K562 (cell line): Measurements from ENCODE around the gene CPVL. TPM values are rescaled to one million over a fixed set of nuclear protein-coding genes. Genes with fewer than 3 reads are reported as not detected.

ENCODE experiments used
- ATAC-seq: fragments of 200-7000 bp; cut with Tn5 transposase; 3 replicates; pipeline ENCODE4 v1.9.1; 2020; ENCODE audit warnings: moderate library complexity
- BruUV-seq: library from RNA; stranded (reverse); fragments of 400-500 nt; replicated peaks from 2 replicates; lab custom pipeline; 2021; lab: Mats Ljungman, UMichigan
- CTCF ChIA-PET: fragments of 300-600 bp; formaldehyde crosslinking; extraction: SDS; loops from one replicate; lab custom pipeline; 2021; ENCODE audit warnings: low intra/inter-chr PET ratio; lab: Yijun Ruan, JAX
- POLR2A ChIA-PET: fragments of 300-600, 350-650 bp; sonication (Branson Sonifier 250); formaldehyde crosslinking; extraction: SDS; loops from one replicate; lab custom pipeline; 2021; ENCODE audit warnings: antibody characterized with exemption, inconsistent platforms; lab: Yijun Ruan, JAX
- DNase-seq, 4 experiments: peaks; one replicate each; pipeline versions ENCODE4 v3.0.0 to v3.0.0-alpha.2; 2011 to 2018; ENCODE audit warnings: low spot score in 3 of 4, mixed read lengths in 3 of 4; ENCODE audit errors: extremely low read depth in 1 of 4
- FAIRE-seq: peaks from 2 replicates; lab custom pipeline; 2011; peaks lifted over from hg19 to GRCh38; lab: Jason Lieb, UNC
- H2AFZ ChIP-seq: 2 replicates; pipeline ENCODE4 v1.6.0; 2011; ENCODE audit warnings: low read depth, low read length, control low read depth, inconsistent platforms
- H3K27ac ChIP-seq: fragments of 200-600 bp; 3 replicates; pipeline ENCODE4 v1.8.0; 2011; ENCODE audit warnings: low read depth, mild to moderate bottlenecking, control low read depth, inconsistent platforms, low read length, moderate library complexity, mixed read lengths; ENCODE audit errors: extremely low read depth
- H3K27me3 ChIP-seq, 2 experiments: fragments of 300-600 bp in 1 of 2; 2 replicates in 1 of 2; 3 replicates in 1 of 2; pipeline versions ENCODE4 v1.6.0 to v1.8.0; 2011; ENCODE audit warnings: inconsistent platforms in 2 of 2, low read length in 2 of 2, mild to moderate bottlenecking in 1 of 2, mixed read lengths in 1 of 2, moderate library complexity in 1 of 2; ENCODE audit not compliant: control insufficient read depth in 2 of 2, insufficient read depth in 2 of 2
- H3K36me3 ChIP-seq: fragments of 300-600 bp; 3 replicates; pipeline ENCODE4 v1.8.0; 2011; ENCODE audit warnings: mild to moderate bottlenecking, low read length, inconsistent platforms; ENCODE audit not compliant: control insufficient read depth, insufficient read depth
- H3K4me1 ChIP-seq, 2 experiments: fragments of 200-600 bp in 1 of 2; replicated peaks in 1 of 2; 2 replicates in 1 of 2; 3 replicates in 1 of 2; pipeline versions ENCODE4 v1.5.1 to v1.8.0; 2011; ENCODE audit warnings: inconsistent platforms in 2 of 2, low read length in 2 of 2, mild to moderate bottlenecking in 1 of 2, mixed read lengths in 1 of 2, moderate library complexity in 1 of 2; ENCODE audit not compliant: control insufficient read depth in 2 of 2, insufficient read depth in 2 of 2
- H3K4me2 ChIP-seq: 2 replicates; pipeline ENCODE4 v1.6.1; 2011; ENCODE audit warnings: low read length, control low read depth, inconsistent platforms, mixed read lengths; ENCODE audit not compliant: insufficient read depth
- H3K4me3 ChIP-seq: fragments of 200-600 bp; sonication (generic), shearing (Covaris generic); 2 replicates; pipeline ENCODE4 v1.5.1; 2016; ENCODE audit warnings: control low read depth, inconsistent platforms
- H3K79me2 ChIP-seq: fragments of 200-600 bp; 3 replicates; pipeline ENCODE4 v1.8.0; 2011; ENCODE audit warnings: low read length, inconsistent platforms; ENCODE audit not compliant: control insufficient read depth, insufficient read depth
- H3K9ac ChIP-seq, 2 experiments: 2 replicates each; pipeline versions ENCODE4 v1.6.0 to v1.6.1; 2011; ENCODE audit warnings: low read depth in 2 of 2, low read length in 2 of 2, control low read depth in 1 of 2, inconsistent platforms in 1 of 2, mild to moderate bottlenecking in 1 of 2, mixed read lengths in 1 of 2; ENCODE audit not compliant: insufficient read depth in 1 of 2
- H3K9me1 ChIP-seq: one replicate; pipeline ENCODE4 v1.6.0; 2011; ENCODE audit warnings: inconsistent platforms, mild to moderate bottlenecking, low read length, moderate library complexity; ENCODE audit not compliant: control insufficient read depth, insufficient read depth
- H3K9me3 ChIP-seq: replicated peaks from 2 replicates; pipeline ENCODE4 v1.5.1; 2011; ENCODE audit warnings: low read depth, low read length, inconsistent platforms; ENCODE audit not compliant: control insufficient read depth, insufficient read depth
- H4K20me1 ChIP-seq: replicated peaks from 2 replicates; pipeline ENCODE4 v1.6.1; 2011; ENCODE audit warnings: low read length, inconsistent platforms, mixed read lengths; ENCODE audit not compliant: control insufficient read depth, insufficient read depth
- BACH1 ChIP-seq: fragments of 200-800 bp; sonication (Bioruptor generic); IDR thresholded peaks from 2 replicates; pipeline ENCODE4 v1.6.1; 2016; ENCODE audit warnings: missing genetic modification characterization, missing compliant biosample characterization
- ESRRB ChIP-seq: fragments of 250-450 bp; sonication (Bioruptor Pico); IDR thresholded peaks from 2 replicates; pipeline ENCODE4 v1.5.0; 2020; ENCODE audit warnings: mild to moderate bottlenecking, moderate library complexity, borderline replicate concordance
- ID3 ChIP-seq, 2 experiments: fragments of 250-450 bp in 1 of 2; fragments of 450-650 bp in 1 of 2; sonication (Bioruptor Pico) in 1 of 2; IDR thresholded peaks; 2 replicates each; pipeline versions ENCODE4 v1.6.1 to v1.8.0; 2016 to 2021; ENCODE audit warnings: mild to moderate bottlenecking in 2 of 2, moderate library complexity in 2 of 2, missing compliant biosample characterization in 1 of 2, missing genetic modification characterization in 1 of 2
- KAT8 ChIP-seq: fragments of 450-650 bp; IDR thresholded peaks from 2 replicates; pipeline ENCODE4 v1.6.1; 2016; ENCODE audit warnings: low read depth, mild to moderate bottlenecking
- RFX1 ChIP-seq: fragments of 450-650 bp; IDR thresholded peaks from 2 replicates; pipeline ENCODE4 v1.6.1; 2016; ENCODE audit warnings: mild to moderate bottlenecking, moderate library complexity
- SMAD1 ChIP-seq: fragments of 150-350 bp; IDR thresholded peaks from 2 replicates; pipeline ENCODE4 v1.6.1; 2014; ENCODE audit warnings: low read length, low read depth; ENCODE audit not compliant: partially characterized antibody
- ZBTB5 ChIP-seq: fragments of 450-650 bp; IDR thresholded peaks from 2 replicates; pipeline ENCODE4 v1.6.1; 2017; ENCODE audit warnings: antibody characterized with exemption
- ZFP91 ChIP-seq: sonication (generic); formaldehyde crosslinking; IDR thresholded peaks from 2 replicates; pipeline ENCODE4 v1.8.0; 2022; ENCODE audit warnings: mild to moderate bottlenecking, missing genetic modification reagents
- ZMIZ1 ChIP-seq, 2 experiments: fragments of 150-350 bp in 1 of 2; IDR thresholded peaks; 2 replicates each; pipeline ENCODE4 v1.6.1; 2012 to 2016; ENCODE audit warnings: low read depth in 2 of 2, low read length in 2 of 2, mild to moderate bottlenecking in 1 of 2, moderate library complexity in 1 of 2
- ZNF561 ChIP-seq: fragments of 450-650 bp; formaldehyde crosslinking; conservative IDR thresholded peaks from 2 replicates; pipeline ENCODE4 v1.4.0; 2020; ENCODE audit warnings: mild to moderate bottlenecking, moderate library complexity
- WGBS: fragments of 100-300 bp; shearing (Covaris generic); methylation state at CpG from one replicate; pipeline ENCODE4 v1.1.6; 2016; ENCODE audit warnings: low coverage, mixed read lengths; ENCODE audit not compliant: insufficient coverage; ENCODE audit errors: missing lambda C conversion rate; 5-methylcytosine and 5-hydroxymethylcytosine counted together
- in situ Hi-C: fragments of 300-500 bp; cut with MboI; formaldehyde crosslinking; loops from 4 replicates; pipeline ENCODE4 v1.15.0; 2018; ENCODE audit warnings: inconsistent platforms, mixed read lengths
- intact Hi-C: fragments of 100-400 bp; cut with micrococcal nuclease; formaldehyde crosslinking; loops from 2 replicates; pipeline ENCODE4 v1.14.2; 2022
- polyA plus RNA-seq, 8 experiments: library from polyadenylated mRNA; depleted of rRNA in 4 of 8; stranded (reverse) in 5 of 8; unstranded in 3 of 8; fragments of >200 nt; fragmentation: Nextera tagmentation in 2 of 8; fragmentation: Illumina TruSeq in 1 of 8; extraction: Ambion mirVana in 2 of 8; extraction: Trizol in 1 of 8; gene quantifications; 2 replicates each; pipeline versions ENCODE4 v1.2.1 to v1.2.3, GENCODE V29; 2011 to 2014; ENCODE audit warnings: inconsistent platforms in 1 of 8, missing spikeins in 1 of 8
- total RNA-seq, 7 experiments: library from RNA; depleted of rRNA in 6 of 7; stranded (reverse); fragments of >200 nt in 6 of 7; fragmentation: Illumina TruSeq in 2 of 7; extraction: Trizol in 2 of 7; gene quantifications; 2 replicates each; pipeline versions ENCODE4 v1.2.1 to v1.2.3, GENCODE V29; 2011 to 2021; ENCODE audit warnings: low replicate concordance in 1 of 7

CPVL gene
- total and polyA plus RNA-seq, 9 of the 15 experiments (the other 6 are each of a cell fraction or from before 2014, with no cell fraction given), result 0.89 to 2.4 (median 1.5) TPM

- POLR2A ChIA-PET, result interaction anchor here (0.6 to 1.0 kb wide), 2 partner anchors 11 to 66 kb away, joined by 3 read pairs; no protein-coding TSS in a partner anchor
- Histone ChIP-seq H3K4me1 (no peaks in the 10 kb centered on the region), H3K9ac (no peak overlapping the region), H3K9me1 (no peaks in the 10 kb centered on the region), H3K36me3 (no peaks in the 10 kb centered on the region), H2AFZ (no peak overlapping the region), H3K79me2 (no peaks in the 10 kb centered on the region), H4K20me1 (no peaks in the 10 kb centered on the region; the same call in 1 of the 2 replicates), H3K27ac (no peak overlapping the region), H3K4me3 (no peak overlapping the region), H3K9me3 (no peaks in the 10 kb centered on the region), H3K4me2 (no peak overlapping the region), H3K27me3 (no peaks in the 10 kb centered on the region)
- in situ Hi-C loops (no loop called here), intact Hi-C loops (no loop called here)
- 1% methylated on average over 5 of the region's 5 CpGs for WGBS
- CTCF ChIA-PET, result no interaction called here
- no peak for ATAC-seq
- BruUV-seq, result no TSS peak
- TF ChIP-seq ESRRB (CRISPR knock-in tag) (no peak), KAT8 (no peak), ID3 (CRISPR knock-in tag; IDR thresholded peaks at IDR 0.05) (no peak), ID3 (tag; IDR thresholded peaks at IDR 0.05) (no peak), SMAD1 (no peak), ZFP91 (no peak), RFX1 (no peak), ZNF561 (CRISPR knock-in tag) (no peak), ZBTB5 (no peak), ZMIZ1 (IDR thresholded peaks at IDR 0.05; ENCODE audit: low read depth in 2 of 2, low read length in 2 of 2) (no peak), BACH1 (no peak)
- no peak for FAIRE-seq
- no peak for DNase-seq
These were observed 69.7 kb downstream of the CPVL start for GRCh38 chr7:29076631-29077030.
